Right kidney (tissue), 1 donor: ENCODE data around the gene TLCD4.

Source experiments
- DNase-seq: peaks from one replicate; pipeline ENCODE4 v3.0.0-alpha.2; 2016

The TLCD4 gene

GRCh38 chr1:95093296-95093695 is 23.9 kb upstream of the TLCD4 start:
- no peak for DNase-seq

GRCh38 chr1:95094923-95095322 is 22.2 kb upstream of the TLCD4 start:
- no peak for DNase-seq

- no peak for DNase-seq
Measured at GRCh38 chr1:95095833-95096217, 21.3 kb upstream of the TLCD4 start.

- no peak for DNase-seq
Measured at GRCh38 chr1:95096218-95096841, 20.8 kb upstream of the TLCD4 start.

GRCh38 chr1:95097426-95097825 is 19.7 kb upstream of the TLCD4 start:
- DNase-seq: no peak

- no peak for DNase-seq
Measured at GRCh38 chr1:95098196-95098595, 19.0 kb upstream of the TLCD4 start.

GRCh38 chr1:95108792-95109191 is 8.4 kb upstream of the TLCD4 start:
- no peak for DNase-seq

GRCh38 chr1:95111014-95111413 is 6.1 kb upstream of the TLCD4 start:
- no peak for DNase-seq

- no peak for DNase-seq
Measured at GRCh38 chr1:95113684-95114083, 3.5 kb upstream of the TLCD4 start.

GRCh38 chr1:95115708-95116137 is 1.4 kb upstream of the TLCD4 start:
- no peak for DNase-seq

- DNase-seq: peak; percentile 91
Measured at GRCh38 chr1:95116580-95117206, 462 bp upstream of the TLCD4 start.

GRCh38 chr1:95118067-95118499 is 928 bp downstream of the TLCD4 start:
- no peak for DNase-seq

- DNase-seq: no peak
Measured at GRCh38 chr1:95118710-95119109, 1.6 kb downstream of the TLCD4 start.

- DNase-seq: no peak
Measured at GRCh38 chr1:95119273-95119672, 2.1 kb downstream of the TLCD4 start.

GRCh38 chr1:95122151-95122697 is 5.1 kb downstream of the TLCD4 start:
- DNase-seq: no peak

GRCh38 chr1:95124342-95124741 is 7.2 kb downstream of the TLCD4 start:
- DNase-seq: no peak

GRCh38 chr1:95126366-95126765 is 9.2 kb downstream of the TLCD4 start:
- DNase-seq: no peak

GRCh38 chr1:95126846-95127245 is 9.7 kb downstream of the TLCD4 start:
- DNase-seq: no peak

- DNase-seq: no peak
Measured at GRCh38 chr1:95127380-95127779, 10.2 kb downstream of the TLCD4 start.

GRCh38 chr1:95132762-95133161 is 15.6 kb downstream of the TLCD4 start:
- DNase-seq: no peak

GRCh38 chr1:95133687-95134086 is 16.5 kb downstream of the TLCD4 start:
- DNase-seq: no peak

- no peak for DNase-seq
Measured at GRCh38 chr1:95138223-95138622, 21.1 kb downstream of the TLCD4 start.

- DNase-seq: no peak
Measured at GRCh38 chr1:95139039-95139438, 21.9 kb downstream of the TLCD4 start.

GRCh38 chr1:95140791-95141190 is 23.6 kb downstream of the TLCD4 start:
- DNase-seq: no peak
